Measurements from ENCODE around the gene PCDHGC4. TPM values are rescaled to one million over a fixed set of nuclear protein-coding genes. Genes with fewer than 3 reads are reported as not detected.

Gene PCDHGC4
- total RNA-seq, 1 experiment from 2014 or later, result 0.57 TPM

GRCh38 chr5:141529873-141530272 is 45.0 kb downstream of the PCDHGC4 start:
- ATAC-seq, result no peak
- no peak overlapping the region for H3K27ac ChIP-seq (ENCODE audit: low read length)
- ChIA-PET CTCF (no interaction called here), POLR2A (no interaction called here)
- TF ChIP-seq REST (IDR thresholded peaks at IDR 0.05; ENCODE audit: insufficient read depth in 1 of 2, low read depth in 2 of 2, low read length in 1 of 2) (no peak), POLR2AphosphoS5 (IDR thresholded peaks at IDR 0.05; ENCODE audit: low read depth, low read length) (no peak), TCF7L2 (IDR thresholded peaks at IDR 0.05; ENCODE audit: low read depth, low read length) (no peak), SIN3A (IDR thresholded peaks at IDR 0.05; ENCODE audit: borderline replicate concordance, insufficient read depth, low read depth, low read length) (no peak)
- TF ChIP-seq, protein P1, sequence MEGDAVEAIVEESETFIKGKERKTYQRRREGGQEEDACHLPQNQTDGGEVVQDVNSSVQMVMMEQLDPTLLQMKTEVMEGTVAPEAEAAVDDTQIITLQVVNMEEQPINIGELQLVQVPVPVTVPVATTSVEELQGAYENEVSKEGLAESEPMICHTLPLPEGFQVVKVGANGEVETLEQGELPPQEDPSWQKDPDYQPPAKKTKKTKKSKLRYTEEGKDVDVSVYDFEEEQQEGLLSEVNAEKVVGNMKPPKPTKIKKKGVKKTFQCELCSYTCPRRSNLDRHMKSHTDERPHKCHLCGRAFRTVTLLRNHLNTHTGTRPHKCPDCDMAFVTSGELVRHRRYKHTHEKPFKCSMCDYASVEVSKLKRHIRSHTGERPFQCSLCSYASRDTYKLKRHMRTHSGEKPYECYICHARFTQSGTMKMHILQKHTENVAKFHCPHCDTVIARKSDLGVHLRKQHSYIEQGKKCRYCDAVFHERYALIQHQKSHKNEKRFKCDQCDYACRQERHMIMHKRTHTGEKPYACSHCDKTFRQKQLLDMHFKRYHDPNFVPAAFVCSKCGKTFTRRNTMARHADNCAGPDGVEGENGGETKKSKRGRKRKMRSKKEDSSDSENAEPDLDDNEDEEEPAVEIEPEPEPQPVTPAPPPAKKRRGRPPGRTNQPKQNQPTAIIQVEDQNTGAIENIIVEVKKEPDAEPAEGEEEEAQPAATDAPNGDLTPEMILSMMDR (IDR thresholded peaks at IDR 0.05), result no peak
- in situ Hi-C loops (cut with HindIII; ENCODE audit: low pct_unique_long_range_greater_than_20kb, low sequenced_read_pairs), result no loop called here
- H3K9me3 ChIP-seq (ENCODE audit: control insufficient read depth, insufficient read depth, low read depth, low read length), result no peaks in the 10 kb centered on the region
- peaks cover 3% of the 10 kb centered on the region; the same call in 1 of the 2 replicates for H3K4me1 ChIP-seq (ENCODE audit: control insufficient read depth, insufficient read depth, low read length)
- no peaks in the 10 kb centered on the region for H3K27me3 ChIP-seq (ENCODE audit: control insufficient read depth, insufficient read depth, low read length)
- peaks cover 13% of the 10 kb centered on the region for H3K36me3 ChIP-seq (ENCODE audit: control insufficient read depth, insufficient read depth, low read length)
- TSS peak; percentile 71 for BruUV-seq (replicated peaks)
- intact Hi-C loops (cut with micrococcal nuclease; ENCODE audit: unreplicated experiment), result loop anchor here (10.0 kb wide), 1 partner anchor 175 kb away; the partner anchor contains the start of genes PCDHGA4, PCDHGB1 and PCDHGB2
- DNase-seq (ENCODE audit: low read depth, low spot score), result no peak
- no peak overlapping the region for H3K4me3 ChIP-seq (ENCODE audit: low read depth in 2 of 2, low read length in 2 of 2)

DNA sequence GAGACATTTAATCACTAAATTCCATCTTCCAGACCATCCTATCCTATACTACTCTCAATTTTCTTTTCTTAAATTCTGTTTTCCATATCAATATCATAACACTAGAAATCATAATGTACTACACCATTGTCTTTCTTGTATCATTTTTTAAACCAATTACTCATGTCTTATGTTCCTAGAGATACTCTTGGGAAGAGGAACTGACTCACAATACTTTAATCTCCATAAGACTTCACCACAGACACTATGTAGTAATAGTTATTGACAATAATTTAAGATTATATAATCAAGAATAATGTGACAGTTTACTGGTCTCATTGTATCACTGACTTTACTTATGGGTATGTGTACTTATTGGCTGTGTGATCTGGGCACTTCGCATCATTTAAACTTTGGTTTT is 47.9 kb downstream of the PCDHGC4 start:
- no peak overlapping the region for H3K27ac ChIP-seq (ENCODE audit: low read length)
- no peak for DNase-seq (ENCODE audit: low read depth, low spot score)
- TF ChIP-seq REST (IDR thresholded peaks at IDR 0.05; ENCODE audit: insufficient read depth in 1 of 2, low read depth in 2 of 2, low read length in 1 of 2), result no peak
- TF ChIP-seq, protein P1 (IDR thresholded peaks at IDR 0.05), result no peak
- no peak for TF ChIP-seq TCF7L2 (IDR thresholded peaks at IDR 0.05; ENCODE audit: low read depth, low read length)
- TF ChIP-seq POLR2AphosphoS5 (IDR thresholded peaks at IDR 0.05; ENCODE audit: low read depth, low read length), result no peak
- TF ChIP-seq SIN3A (IDR thresholded peaks at IDR 0.05; ENCODE audit: borderline replicate concordance, insufficient read depth, low read depth, low read length), result no peak
- ChIA-PET POLR2A (no interaction called here), CTCF (no interaction called here)
- no peaks in the 10 kb centered on the region for H3K9me3 ChIP-seq (ENCODE audit: control insufficient read depth, insufficient read depth, low read depth, low read length)
- no TSS peak for BruUV-seq (replicated peaks)
- no peak for ATAC-seq
- H3K36me3 ChIP-seq (ENCODE audit: control insufficient read depth, insufficient read depth, low read length), result peaks cover 9% of the 10 kb centered on the region
- no peaks in the 10 kb centered on the region for H3K27me3 ChIP-seq (ENCODE audit: control insufficient read depth, insufficient read depth, low read length)
- no peak overlapping the region for H3K4me3 ChIP-seq (ENCODE audit: low read depth in 2 of 2, low read length in 2 of 2)
- in situ Hi-C loops (cut with HindIII; ENCODE audit: low pct_unique_long_range_greater_than_20kb, low sequenced_read_pairs) (no loop called here), intact Hi-C loops (cut with micrococcal nuclease; ENCODE audit: unreplicated experiment) (no loop called here)
- H3K4me1 ChIP-seq (ENCODE audit: control insufficient read depth, insufficient read depth, low read length), result no peaks in the 10 kb centered on the region
